H1 (cell line): Measurements from ENCODE around the gene CA7.

ENCODE experiments used
- BCL11A ChIP-seq, 2 experiments: IDR thresholded peaks; one replicate each; pipeline ENCODE4 v1.6.1; 2011; ENCODE audit warnings: low read depth in 2 of 2, low read length in 2 of 2, mild to moderate bottlenecking in 2 of 2
- CREB1 ChIP-seq: IDR thresholded peaks from 2 replicates; pipeline ENCODE4 v1.6.1; 2012; ENCODE audit warnings: inconsistent platforms
- EZH2 ChIP-seq: fragments of 200-600 bp; sonication (generic); IDR thresholded peaks from 2 replicates; pipeline ENCODE4 v1.7.1; 2012; ENCODE audit warnings: low read depth, mild to moderate bottlenecking, moderate library complexity, low read length, inconsistent platforms; ENCODE audit not compliant: severe bottlenecking
- FOSL1 ChIP-seq: IDR thresholded peaks from 2 replicates; pipeline ENCODE4 v1.6.1; 2011; ENCODE audit warnings: mild to moderate bottlenecking, low read depth, low read length, moderate library complexity; ENCODE audit not compliant: insufficient read depth
- POLR2A ChIP-seq, 2 experiments: IDR thresholded peaks; 1 replicate in 1 of 2; 2 replicates in 1 of 2; pipeline ENCODE4 v1.6.1; 2011; ENCODE audit warnings: low read depth in 2 of 2, low read length in 2 of 2, mild to moderate bottlenecking in 2 of 2; ENCODE audit errors: control extremely low read depth in 1 of 2
- POLR2AphosphoS5 ChIP-seq: IDR thresholded peaks from 2 replicates; pipeline ENCODE4 v1.6.1; 2011; ENCODE audit warnings: low read depth, low read length
- RAD21 ChIP-seq, 2 experiments: IDR thresholded peaks in 1 of 2; conservative IDR thresholded peaks in 1 of 2; 2 replicates each; pipeline ENCODE4 v1.6.1; 2011; ENCODE audit warnings: low read depth in 2 of 2, low read length in 2 of 2, improper control_type of control experiment in 1 of 2, inconsistent platforms in 1 of 2, mild to moderate bottlenecking in 1 of 2, moderate library complexity in 1 of 2
- SIN3A ChIP-seq, 2 experiments: IDR thresholded peaks in 1 of 2; conservative IDR thresholded peaks in 1 of 2; 2 replicates each; pipeline ENCODE4 v1.6.1; 2011 to 2012; ENCODE audit warnings: low read length in 2 of 2, improper control_type of control experiment in 1 of 2, low read depth in 1 of 2, mild to moderate bottlenecking in 1 of 2
- SIRT6 ChIP-seq: IDR thresholded peaks from one replicate; pipeline ENCODE4 v1.7.1; 2012; ENCODE audit warnings: low read length, inconsistent platforms
- SP1 ChIP-seq: IDR thresholded peaks from 2 replicates; pipeline ENCODE4 v1.6.1; 2011; ENCODE audit warnings: low read depth, low read length
- SP4 ChIP-seq: IDR thresholded peaks from 2 replicates; pipeline ENCODE4 v1.6.1; 2012; ENCODE audit warnings: low read length, inconsistent platforms
- TF ChIP-seq, protein P1 (sequence below), 3 experiments: IDR thresholded peaks; 1 replicate in 2 of 3; 2 replicates in 1 of 3; pipeline versions ENCODE4 v1.5.1 to v1.6.1; 2011; ENCODE audit warnings: low read length in 3 of 3, mild to moderate bottlenecking in 3 of 3, inconsistent platforms in 2 of 3, low read depth in 1 of 3, moderate library complexity in 1 of 3; ENCODE audit not compliant: insufficient read depth in 1 of 3; ENCODE audit errors: control extremely low read depth in 1 of 3
- TF ChIP-seq, protein P2 (sequence below): IDR thresholded peaks from 2 replicates; pipeline ENCODE4 v1.6.1; 2012; ENCODE audit warnings: inconsistent platforms

- TF ChIP-seq CREB1 (no peak), POLR2A (IDR thresholded peaks at IDR 0.05; ENCODE audit: control extremely low read depth in 1 of 2, low read depth in 2 of 2, low read length in 2 of 2) (no peak), POLR2AphosphoS5 (no peak), BCL11A (IDR thresholded peaks at IDR 0.05; ENCODE audit: low read depth in 2 of 2, low read length in 2 of 2) (no peak), SP4 (no peak), SP1 (no peak), SIN3A (conservative IDR thresholded peaks at IDR 0.05 in 1 of 2, IDR thresholded peaks at IDR 0.05 in 1 of 2; ENCODE audit: low read depth in 1 of 2, low read length in 2 of 2) (no peak), RAD21 (IDR thresholded peaks at IDR 0.05 in 1 of 2, conservative IDR thresholded peaks at IDR 0.05 in 1 of 2; ENCODE audit: low read depth in 2 of 2, low read length in 2 of 2) (no peak), SIRT6 (no peak), EZH2 (no peak), FOSL1 (no peak)
- TF ChIP-seq, protein P1, sequence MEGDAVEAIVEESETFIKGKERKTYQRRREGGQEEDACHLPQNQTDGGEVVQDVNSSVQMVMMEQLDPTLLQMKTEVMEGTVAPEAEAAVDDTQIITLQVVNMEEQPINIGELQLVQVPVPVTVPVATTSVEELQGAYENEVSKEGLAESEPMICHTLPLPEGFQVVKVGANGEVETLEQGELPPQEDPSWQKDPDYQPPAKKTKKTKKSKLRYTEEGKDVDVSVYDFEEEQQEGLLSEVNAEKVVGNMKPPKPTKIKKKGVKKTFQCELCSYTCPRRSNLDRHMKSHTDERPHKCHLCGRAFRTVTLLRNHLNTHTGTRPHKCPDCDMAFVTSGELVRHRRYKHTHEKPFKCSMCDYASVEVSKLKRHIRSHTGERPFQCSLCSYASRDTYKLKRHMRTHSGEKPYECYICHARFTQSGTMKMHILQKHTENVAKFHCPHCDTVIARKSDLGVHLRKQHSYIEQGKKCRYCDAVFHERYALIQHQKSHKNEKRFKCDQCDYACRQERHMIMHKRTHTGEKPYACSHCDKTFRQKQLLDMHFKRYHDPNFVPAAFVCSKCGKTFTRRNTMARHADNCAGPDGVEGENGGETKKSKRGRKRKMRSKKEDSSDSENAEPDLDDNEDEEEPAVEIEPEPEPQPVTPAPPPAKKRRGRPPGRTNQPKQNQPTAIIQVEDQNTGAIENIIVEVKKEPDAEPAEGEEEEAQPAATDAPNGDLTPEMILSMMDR (IDR thresholded peaks at IDR 0.05; ENCODE audit: control extremely low read depth in 1 of 3, insufficient read depth in 1 of 3, low read depth in 1 of 3, low read length in 3 of 3) = no peak
- TF ChIP-seq, protein P2, sequence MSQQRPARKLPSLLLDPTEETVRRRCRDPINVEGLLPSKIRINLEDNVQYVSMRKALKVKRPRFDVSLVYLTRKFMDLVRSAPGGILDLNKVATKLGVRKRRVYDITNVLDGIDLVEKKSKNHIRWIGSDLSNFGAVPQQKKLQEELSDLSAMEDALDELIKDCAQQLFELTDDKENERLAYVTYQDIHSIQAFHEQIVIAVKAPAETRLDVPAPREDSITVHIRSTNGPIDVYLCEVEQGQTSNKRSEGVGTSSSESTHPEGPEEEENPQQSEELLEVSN = no peak
Observed at GRCh38 chr16:66881560-66881959, 37.3 kb downstream of the CA7 start.
